SU-DHL-6 (cell line): ENCODE data around the gene CSRNP2.

ENCODE experiments used
- H2AFZ ChIP-seq: fragments of 200-600 bp; sonication (generic); 2 replicates; pipeline ENCODE4 v1.6.1; 2014; ENCODE audit warnings: low read depth, mild to moderate bottlenecking, moderate library complexity, mixed read lengths, antibody characterized with exemption, low read length; ENCODE audit not compliant: severe bottlenecking
- H3F3A ChIP-seq: fragments of 200-600 bp; shearing (Covaris generic); 2 replicates; pipeline ENCODE4 v1.6.0; 2016; ENCODE audit warnings: antibody characterized with exemption, mild to moderate bottlenecking; ENCODE audit not compliant: insufficient read depth
- H3K27ac ChIP-seq: fragments of 200-600 bp; sonication (generic); 2 replicates; pipeline ENCODE4 v1.5.1; 2016; ENCODE audit warnings: low read depth, mild to moderate bottlenecking, low read length, moderate library complexity, mixed read lengths
- H3K27me3 ChIP-seq: fragments of 200-600 bp; sonication (generic), shearing (Covaris generic); 2 replicates; pipeline ENCODE4 v1.6.0; 2014; ENCODE audit warnings: mild to moderate bottlenecking, low read length
- H3K36me3 ChIP-seq: fragments of 200-600 bp; sonication (generic); 2 replicates; pipeline ENCODE4 v1.6.1; 2014; ENCODE audit warnings: mild to moderate bottlenecking, low read length, mixed read lengths
- H3K4me2 ChIP-seq: fragments of 300-600, 200-600 bp; shearing (Covaris generic), sonication (generic); 2 replicates; pipeline ENCODE4 v1.6.0; 2014; ENCODE audit warnings: low read length, low read depth, mild to moderate bottlenecking; ENCODE audit not compliant: poor library complexity, severe bottlenecking
- H3K4me3 ChIP-seq: fragments of 200-600 bp; sonication (generic); 2 replicates; pipeline ENCODE4 v1.5.1; 2014; ENCODE audit warnings: antibody characterized with exemption, low read length, mild to moderate bottlenecking, mixed read lengths; ENCODE audit not compliant: insufficient read depth, poor library complexity, severe bottlenecking
- H3K79me2 ChIP-seq: fragments of 200-600 bp; sonication (generic); 2 replicates; pipeline ENCODE4 v1.6.1; 2014; ENCODE audit warnings: mild to moderate bottlenecking, low read length, moderate library complexity; ENCODE audit not compliant: insufficient read depth
- H3K9ac ChIP-seq: fragments of 200-600 bp; sonication (generic); 2 replicates; pipeline ENCODE4 v1.7.0; 2014; ENCODE audit warnings: mild to moderate bottlenecking, low read length
- H3K9me2 ChIP-seq: fragments of 200-600 bp; sonication (generic); replicated peaks from 2 replicates; pipeline ENCODE4 v1.6.1; 2014; ENCODE audit warnings: low read length; ENCODE audit not compliant: insufficient read depth
- H3K9me3 ChIP-seq: fragments of 200-600 bp; sonication (generic); 2 replicates; pipeline ENCODE4 v1.6.1; 2014; ENCODE audit warnings: low read length, mixed read lengths; ENCODE audit not compliant: insufficient read depth
- H4K20me1 ChIP-seq: fragments of 200-600 bp; sonication (generic); 2 replicates; pipeline ENCODE4 v1.6.1; 2014; ENCODE audit warnings: low read depth, mild to moderate bottlenecking, antibody characterized with exemption, low read length, moderate library complexity, mixed read lengths
- CTCF ChIP-seq: fragments of 200-600 bp; sonication (generic); IDR thresholded peaks from one replicate; pipeline ENCODE4 v1.5.1; 2017; ENCODE audit warnings: antibody characterized with exemption, mild to moderate bottlenecking, low read length, moderate library complexity; ENCODE audit not compliant: insufficient read depth, poor library complexity, severe bottlenecking
- EZH2phosphoT487 ChIP-seq: fragments of 200-600 bp; sonication (generic), shearing (Covaris generic); conservative IDR thresholded peaks from 2 replicates; pipeline ENCODE4 v1.6.1; 2018; ENCODE audit warnings: mild to moderate bottlenecking, antibody characterized with exemption, low read length, moderate library complexity, mixed read lengths

Gene CSRNP2

GRCh38 chr12:51124504-51124903, 41.1 kb upstream of the CSRNP2 start:
- Histone ChIP-seq H3K27ac (no peak overlapping the region), H3F3A (no peaks in the 10 kb centered on the region), H4K20me1 (no peaks in the 10 kb centered on the region), H3K4me2 (no peak overlapping the region), H3K36me3 (no peaks in the 10 kb centered on the region), H3K9me2 (no peaks in the 10 kb centered on the region), H2AFZ (no peak overlapping the region), H3K4me3 (no peak overlapping the region), H3K9me3 (no peaks in the 10 kb centered on the region), H3K79me2 (no peaks in the 10 kb centered on the region), H3K9ac (no peak overlapping the region), H3K27me3 (no peaks in the 10 kb centered on the region)
- TF ChIP-seq CTCF (no peak), EZH2phosphoT487 (no peak)

- Histone ChIP-seq H3K4me2 (no peak overlapping the region), H3F3A (no peaks in the 10 kb centered on the region), H4K20me1 (no peaks in the 10 kb centered on the region), H3K9me3 (no peaks in the 10 kb centered on the region), H3K9me2 (no peaks in the 10 kb centered on the region), H3K9ac (no peak overlapping the region), H3K27me3 (no peaks in the 10 kb centered on the region), H3K36me3 (peaks cover under 1% of the 10 kb centered on the region; the same call in 1 of the 2 replicates), H2AFZ (no peak overlapping the region), H3K79me2 (no peaks in the 10 kb centered on the region), H3K27ac (no peak overlapping the region), H3K4me3 (no peak overlapping the region)
- TF ChIP-seq CTCF (no peak), EZH2phosphoT487 (no peak)
These were observed 39.4 kb upstream of the CSRNP2 start for GRCh38 chr12:51122844-51123243.

GRCh38 chr12:51118706-51119105, 35.3 kb upstream of the CSRNP2 start:
- Histone ChIP-seq H3K9me3 (no peaks in the 10 kb centered on the region), H3K79me2 (no peaks in the 10 kb centered on the region), H3K9ac (no peak overlapping the region), H3K36me3 (peaks cover 5% of the 10 kb centered on the region; the same call in 1 of the 2 replicates), H3K4me2 (no peak overlapping the region), H3K4me3 (no peak overlapping the region), H3F3A (no peaks in the 10 kb centered on the region), H3K27me3 (no peaks in the 10 kb centered on the region), H3K9me2 (no peaks in the 10 kb centered on the region), H2AFZ (no peak overlapping the region), H3K27ac (no peak overlapping the region), H4K20me1 (no peaks in the 10 kb centered on the region)
- TF ChIP-seq CTCF (no peak), EZH2phosphoT487 (no peak)
